Ascending aorta (tissue), 2 donors: ENCODE measurements around the gene SOX9. TPM values are rescaled to one million over a fixed set of nuclear protein-coding genes. Genes with fewer than 3 reads are reported as not detected.

Experiments
- DNase-seq, 2 donors: peaks; one replicate each; pipeline ENCODE4 v3.0.0-alpha.2; 2019; ENCODE audit warnings: low spot score in 2 of 2
- H3K27ac ChIP-seq, 2 donors: fragments of 200-600 bp; sonication (generic); one replicate each; pipeline ENCODE4 v1.5.1; 2016 to 2017; ENCODE audit warnings: mild to moderate bottlenecking in 1 of 2
- H3K27me3 ChIP-seq: fragments of 200-600 bp; sonication (generic); one replicate; pipeline ENCODE4 v1.5.1; 2017
- H3K36me3 ChIP-seq, 2 donors: fragments of 200-600 bp; sonication (generic); one replicate each; pipeline ENCODE4 v1.5.1; 2016
- H3K4me1 ChIP-seq, 2 donors: fragments of 200-600 bp; sonication (generic); one replicate each; pipeline ENCODE4 v1.5.1; 2016 to 2017; ENCODE audit warnings: mild to moderate bottlenecking in 1 of 2
- H3K4me3 ChIP-seq, 2 donors: fragments of 200-600 bp; sonication (generic); one replicate each; pipeline ENCODE4 v1.5.1; 2016 to 2017; ENCODE audit warnings: mild to moderate bottlenecking in 1 of 2
- H3K9me3 ChIP-seq, 2 donors: fragments of 200-600 bp; sonication (generic); one replicate each; pipeline ENCODE4 v1.5.1; 2016
- CTCF ChIP-seq, 3 experiments: fragments of 200-600 bp in 2 of 3; fragments of 450-650 bp in 1 of 3; sonication (generic) in 2 of 3; IDR thresholded peaks; one replicate each; pipeline ENCODE4 v1.5.1; 2016 to 2019; ENCODE audit warnings: antibody characterized with exemption in 3 of 3, mild to moderate bottlenecking in 1 of 3, moderate library complexity in 1 of 3
- intact Hi-C: fragments of 100-400 bp; cut with DNase I; formaldehyde crosslinking; loops from one replicate; pipeline ENCODE4 v1.15.1; 2023
- total RNA-seq: library from RNA; depleted of rRNA; stranded (reverse); fragments of >200 nt; gene quantifications from one replicate; pipeline ENCODE4 v1.1.0, GENCODE V29; 2016

SOX9 gene
- total RNA-seq, 1 donor from 2014 or later: 2.4 TPM

GRCh38 chr17:72165867-72166439, 45.1 kb downstream of the SOX9 start:
- intact Hi-C loops: no loop called here
- H3K4me3 ChIP-seq: no peak overlapping the region
- no peak for TF ChIP-seq CTCF (IDR thresholded peaks at IDR 0.05)

GRCh38 chr17:72167593-72167992, 46.8 kb downstream of the SOX9 start:
- Histone ChIP-seq H3K9me3 (peaks cover 0 to 2% of the 10 kb centered on the region in 2 donors), H3K4me1 (no peaks in the 10 kb centered on the region), H3K4me3 (no peak overlapping the region), H3K27ac (no peak overlapping the region), H3K27me3 (no peaks in the 10 kb centered on the region), H3K36me3 (no peaks in the 10 kb centered on the region)
- intact Hi-C loops: no loop called here
- no peak for DNase-seq
- no peak for TF ChIP-seq CTCF (IDR thresholded peaks at IDR 0.05)

More at GRCh38 chr17:72165867-72166439, 45.1 kb downstream of the SOX9 start:
- Histone ChIP-seq H3K36me3 (no peaks in the 10 kb centered on the region), H3K27ac (no peak overlapping the region), H3K9me3 (peaks cover 0 to 3% of the 10 kb centered on the region in 2 donors), H3K4me1 (no peaks in the 10 kb centered on the region), H3K27me3 (no peaks in the 10 kb centered on the region)
- DNase-seq: no peak

- no peak for TF ChIP-seq CTCF (IDR thresholded peaks at IDR 0.05)
- H3K4me3 ChIP-seq: no peak overlapping the region
- intact Hi-C loops: no loop called here
- DNase-seq: no peak
- no peaks in the 10 kb centered on the region for H3K36me3 ChIP-seq
- H3K27me3 ChIP-seq: no peaks in the 10 kb centered on the region
- no peaks in the 10 kb centered on the region for H3K4me1 ChIP-seq
- no peak overlapping the region for H3K27ac ChIP-seq
- no peaks in the 10 kb centered on the region for H3K9me3 ChIP-seq
These were observed 49.0 kb downstream of the SOX9 start for GRCh38 chr17:72169823-72170222.

- Histone ChIP-seq H3K4me1 (no peaks in the 10 kb centered on the region), H3K36me3 (no peaks in the 10 kb centered on the region), H3K4me3 (no peak overlapping the region), H3K27me3 (no peaks in the 10 kb centered on the region), H3K27ac (no peak overlapping the region), H3K9me3 (no peaks in the 10 kb centered on the region)
- TF ChIP-seq CTCF (IDR thresholded peaks at IDR 0.05): no peak
- DNase-seq: no peak
- intact Hi-C loops: no loop called here
These were observed 51.2 kb downstream of the SOX9 start for GRCh38 chr17:72171703-72172667.

- H3K4me3 ChIP-seq: no peak overlapping the region
- no peaks in the 10 kb centered on the region for H3K4me1 ChIP-seq
- intact Hi-C loops: no loop called here
- no peak overlapping the region for H3K27ac ChIP-seq
- TF ChIP-seq CTCF (IDR thresholded peaks at IDR 0.05): no peak
- no peaks in the 10 kb centered on the region for H3K36me3 ChIP-seq
- no peaks in the 10 kb centered on the region for H3K9me3 ChIP-seq
- no peaks in the 10 kb centered on the region for H3K27me3 ChIP-seq
- no peak for DNase-seq
These were observed 52.8 kb downstream of the SOX9 start for GRCh38 chr17:72173499-72174116.
